NCI-H2029 (cell line): Measurements from ENCODE around the gene GAREM2.
"Not testable (repeated sequence)": the region's sequence is repeated elsewhere in the genome, so short reads cannot be mapped to it uniquely, and the experiment has no call there.

Experiments used
- DNase-seq: peaks from one replicate; lab custom pipeline; 2025; lab: John Stamatoyannopoulos, UW

The GAREM2 gene

DNA sequence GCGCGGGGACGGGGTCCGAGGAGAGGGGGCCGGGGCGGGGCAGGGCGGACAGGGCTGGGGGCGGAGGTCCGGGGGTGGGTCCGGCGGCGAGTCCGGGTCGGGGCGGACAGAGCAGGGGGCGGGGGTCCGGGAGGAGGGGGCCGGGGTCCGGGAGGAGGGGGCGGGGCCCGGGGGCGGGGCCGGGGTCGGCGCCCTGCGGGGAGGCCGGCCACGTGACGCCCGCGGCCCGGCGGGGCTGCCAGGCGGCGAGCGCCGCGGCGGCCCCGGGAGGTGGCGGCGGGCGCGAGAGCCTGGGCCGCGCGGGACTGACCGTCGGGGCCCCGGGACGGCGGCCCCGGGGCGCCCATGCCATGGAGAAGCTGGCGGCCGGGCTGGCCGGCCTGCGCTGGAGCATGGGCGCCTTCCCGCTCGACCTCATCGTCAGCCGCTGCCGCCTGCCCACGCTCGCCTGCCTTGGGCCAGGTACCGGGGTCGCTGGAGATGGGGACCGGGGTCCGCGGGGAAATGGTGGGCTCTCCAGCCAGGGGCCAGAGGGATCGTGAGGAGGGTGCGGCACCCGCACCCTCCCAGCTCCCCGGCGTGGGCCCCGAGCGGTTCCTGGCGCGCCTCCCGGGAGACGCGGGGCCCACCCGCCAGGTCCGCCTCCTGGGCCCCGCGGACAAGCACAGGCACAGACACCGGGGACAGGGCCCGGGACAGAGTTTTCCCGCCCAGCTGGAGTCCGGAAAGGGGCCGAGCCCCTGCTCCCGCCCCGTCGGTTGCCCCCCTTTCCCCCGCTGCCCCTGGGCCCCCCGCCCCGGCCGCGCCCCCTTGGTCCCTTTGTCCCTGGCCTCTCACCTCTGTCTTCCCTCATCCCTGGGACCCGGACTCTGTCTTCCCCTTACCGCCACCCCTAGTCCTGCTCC, at the start of gene GAREM2:
GAREM2 (plus strand) TSS at position 218 of the 905 bp plus-strand sequence; CDS start at position 351, 133 bp downstream.
- DNase-seq = no peak

DNA sequence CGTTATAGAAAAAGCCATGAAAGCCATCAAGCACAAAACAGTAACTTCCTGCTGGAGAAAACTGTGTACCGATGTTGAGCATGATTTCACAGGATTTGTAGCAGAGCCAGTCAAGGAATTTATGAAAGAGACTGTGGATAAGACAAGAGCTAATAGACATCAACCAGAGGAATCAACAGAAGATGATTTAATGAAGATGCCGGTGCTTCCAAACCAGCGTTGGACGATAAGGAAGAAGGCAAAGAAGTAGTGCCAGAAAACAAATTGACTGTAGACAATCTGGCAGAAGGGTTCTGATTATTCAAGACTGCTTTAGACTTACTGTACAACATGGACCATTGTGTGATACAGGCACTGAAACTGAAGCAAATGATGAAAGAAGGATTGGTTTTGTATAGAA, 49.5 kb upstream of the GAREM2 start:
- no peak for DNase-seq

DNA sequence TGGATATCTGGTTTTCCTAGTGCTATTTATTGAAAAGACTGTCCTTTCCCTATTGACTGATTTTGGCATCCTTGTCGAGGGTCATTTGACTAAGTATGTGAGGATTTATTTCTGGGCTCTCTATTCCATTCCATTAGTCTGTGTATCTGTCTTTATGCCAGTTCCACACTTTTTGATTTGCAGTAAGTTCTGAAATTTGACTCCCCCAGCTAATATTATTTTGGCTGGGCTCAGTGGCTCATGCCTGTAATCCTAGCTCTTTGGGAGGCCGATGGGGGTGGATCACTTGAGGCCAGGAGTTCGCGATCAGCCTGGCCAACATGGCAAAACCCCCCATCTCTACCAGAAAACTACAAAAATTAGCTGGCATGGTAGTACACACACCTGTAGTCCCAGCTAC, 46.8 kb upstream of the GAREM2 start:
- no peak for DNase-seq

DNA sequence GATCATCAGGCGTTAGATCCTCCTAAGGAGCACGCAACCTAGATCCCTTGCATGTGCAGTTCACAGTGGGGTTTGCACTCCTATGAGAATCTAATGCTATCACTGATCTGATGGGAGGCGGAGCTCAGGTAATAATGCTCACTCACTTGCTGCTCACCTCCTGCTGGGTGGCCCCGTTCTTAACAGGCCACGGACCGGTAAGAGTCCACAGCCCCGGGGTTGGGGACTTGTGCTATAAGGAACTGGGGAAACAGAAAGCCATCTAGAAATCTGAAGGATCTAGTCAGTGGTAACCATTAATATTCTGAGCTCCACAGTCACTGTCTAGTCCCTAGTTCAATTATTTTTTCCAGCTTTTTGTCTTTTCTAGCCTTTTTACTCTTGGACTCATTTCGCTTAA, 44.7 kb upstream of the GAREM2 start:
- DNase-seq = no peak

DNA sequence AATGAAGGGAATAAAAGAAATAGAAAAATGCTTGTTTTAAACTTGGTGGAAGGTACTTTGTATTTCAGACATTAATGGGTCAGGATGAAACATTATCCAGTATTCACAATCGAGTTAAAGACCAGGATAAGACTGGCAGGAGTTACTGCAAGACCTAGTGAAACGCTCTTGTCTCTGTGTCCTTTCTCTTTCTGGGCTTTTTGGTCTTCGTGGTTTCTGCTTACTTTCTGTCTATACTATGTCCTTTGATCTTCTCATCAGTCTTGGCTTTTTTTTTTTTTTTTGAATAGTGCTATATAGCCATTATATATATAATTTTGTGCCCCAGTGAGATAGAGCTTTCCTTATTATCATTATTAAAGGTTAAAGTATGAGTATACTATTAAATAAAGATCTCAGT, 42.1 kb upstream of the GAREM2 start:
- DNase-seq = no peak

DNA sequence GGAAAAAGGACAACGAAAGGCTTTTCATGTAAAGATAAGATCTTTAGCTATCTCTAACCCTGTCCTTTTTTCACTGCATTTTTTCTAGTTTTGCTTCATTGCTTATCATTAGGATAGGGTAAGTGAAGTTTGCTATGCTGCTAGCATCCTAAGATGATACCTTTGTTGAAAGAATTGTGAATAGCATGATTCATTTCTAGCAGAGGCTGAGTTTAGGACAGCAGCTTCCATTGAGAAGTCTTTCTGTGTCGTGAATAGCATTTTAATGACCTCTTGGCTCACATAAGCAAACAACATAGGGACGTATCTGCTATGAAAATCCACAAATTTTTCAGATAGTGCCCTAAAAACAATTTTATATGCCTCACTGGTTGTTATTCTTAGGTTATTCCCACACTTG, 36.4 kb upstream of the GAREM2 start:
- DNase-seq = no peak

DNA sequence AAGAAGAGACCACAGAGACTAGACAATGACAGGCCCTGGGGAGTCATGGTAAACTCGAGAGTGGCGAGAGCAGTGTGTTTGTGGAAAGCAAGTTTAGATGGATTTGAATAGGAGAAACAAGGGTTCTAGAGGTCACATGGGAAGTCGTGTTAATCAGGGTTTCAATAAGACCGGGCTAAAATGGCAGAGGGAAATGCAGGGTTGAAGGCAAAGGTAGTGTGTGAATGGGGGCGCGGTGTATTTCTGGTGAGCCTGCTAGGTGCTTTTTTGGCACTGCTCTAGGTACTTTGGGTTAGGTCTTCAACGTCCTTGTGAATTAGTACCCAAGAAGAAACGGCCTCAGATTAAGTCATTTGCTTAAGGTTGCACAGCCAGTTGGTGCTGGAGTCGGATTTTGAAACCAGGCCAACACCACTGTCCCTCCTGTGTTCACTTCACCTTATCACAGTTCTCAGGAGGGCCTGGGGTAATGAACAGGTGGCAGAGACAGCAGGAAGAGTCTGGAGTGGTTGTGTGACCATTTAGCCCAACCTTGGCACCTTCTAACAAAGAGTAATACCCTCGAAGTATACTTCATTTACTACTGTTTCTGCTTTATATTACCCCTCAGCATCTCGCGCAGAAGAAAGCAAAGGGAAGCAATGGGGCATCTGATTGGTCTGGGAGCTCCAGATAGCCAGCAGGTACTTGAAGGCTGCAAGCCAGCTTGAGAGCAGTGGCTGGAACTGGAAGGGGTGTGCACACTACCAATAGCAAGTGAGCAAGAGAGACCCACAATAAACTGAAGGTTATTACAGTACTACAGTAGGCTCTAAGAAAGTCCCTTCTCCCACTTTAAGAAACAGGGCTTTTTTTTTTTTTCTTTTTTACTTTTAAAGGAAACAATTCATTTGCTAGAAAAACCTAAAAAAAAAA, 33.4 kb upstream of the GAREM2 start:
- DNase-seq = peak; percentile 61

DNA sequence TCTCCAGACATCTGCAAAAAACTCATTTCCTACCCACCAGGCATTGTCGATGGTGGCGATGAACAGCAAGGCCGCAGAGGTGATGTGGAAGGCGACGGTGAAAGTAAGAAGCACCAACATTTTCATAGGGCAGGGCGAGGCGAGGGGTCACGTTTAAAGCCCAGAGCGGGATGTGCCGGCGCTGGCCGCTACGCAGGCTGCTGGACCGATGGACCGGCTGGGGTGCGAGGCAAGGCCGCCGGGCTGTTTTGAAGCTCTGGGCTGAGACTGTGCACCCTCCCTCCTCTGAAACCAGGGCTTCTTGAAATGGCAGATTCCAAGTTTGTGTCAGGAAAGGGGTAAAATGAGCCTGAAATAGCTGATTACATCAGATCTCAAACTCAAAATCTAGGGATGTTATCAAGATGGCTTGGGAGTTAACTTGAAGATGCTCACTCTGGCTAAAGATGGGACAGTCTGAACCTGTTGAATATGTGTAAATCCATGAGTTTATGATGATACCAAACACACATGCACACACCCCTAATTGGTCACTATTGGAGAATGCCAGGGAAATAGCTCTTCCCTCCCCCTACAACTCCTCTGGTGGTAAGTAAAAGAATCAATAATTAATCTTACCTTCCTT, 31.6 kb upstream of the GAREM2 start:
- DNase-seq = no peak

DNA sequence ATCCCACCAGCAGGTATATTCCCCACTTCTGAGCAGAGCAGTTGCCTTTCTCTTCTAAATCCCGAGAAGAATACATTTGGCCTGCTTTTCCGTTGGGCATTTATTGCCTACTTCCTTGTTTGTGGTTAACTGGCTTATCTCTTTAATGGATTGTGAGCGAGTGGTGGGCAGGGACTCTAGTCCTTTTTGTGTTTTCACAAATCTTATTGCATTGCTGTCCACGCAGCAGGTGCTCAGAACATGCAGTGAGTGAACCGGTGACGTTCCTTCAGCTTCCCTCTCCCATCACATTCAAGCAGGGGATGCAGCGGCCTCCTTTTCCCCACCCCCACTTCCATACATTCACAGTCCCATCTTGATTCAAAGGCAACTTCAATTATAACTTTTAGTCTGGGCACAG, 28.9 kb upstream of the GAREM2 start:
- DNase-seq = peak; percentile 52

DNA sequence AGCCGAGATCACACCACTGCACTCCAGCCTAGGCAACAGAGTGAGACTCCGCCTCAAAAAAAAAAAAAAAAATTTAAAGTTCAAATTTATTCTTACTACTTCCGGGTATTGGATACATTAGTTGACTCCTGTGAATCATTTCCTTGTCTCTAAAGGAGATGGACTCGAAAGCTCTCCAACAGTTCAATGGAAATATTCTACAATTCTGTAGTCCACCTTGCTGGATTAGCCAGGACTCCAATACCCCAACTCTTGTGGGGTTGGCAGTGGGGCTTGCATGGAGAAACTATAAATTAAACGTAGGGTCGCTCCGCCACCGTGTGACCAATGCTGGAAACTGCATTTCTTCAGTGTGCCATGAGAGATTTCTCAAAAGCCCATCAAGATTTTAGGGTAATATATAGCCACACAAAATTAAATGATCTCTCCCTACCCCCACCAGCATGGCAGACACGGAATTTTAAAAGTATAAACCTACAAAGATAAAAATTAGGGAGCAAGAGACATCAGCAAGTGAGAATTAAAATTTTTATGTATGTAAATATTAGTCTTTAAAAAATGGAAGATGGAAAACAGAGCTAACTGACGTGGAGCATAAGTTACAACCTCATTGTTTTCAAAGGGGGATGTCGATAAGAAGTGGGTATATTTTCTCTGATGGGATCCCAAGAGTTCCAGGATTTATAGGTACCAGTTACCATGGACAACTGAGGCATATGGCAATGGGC, 27.8 kb upstream of the GAREM2 start:
- DNase-seq = peak; percentile 33

DNA sequence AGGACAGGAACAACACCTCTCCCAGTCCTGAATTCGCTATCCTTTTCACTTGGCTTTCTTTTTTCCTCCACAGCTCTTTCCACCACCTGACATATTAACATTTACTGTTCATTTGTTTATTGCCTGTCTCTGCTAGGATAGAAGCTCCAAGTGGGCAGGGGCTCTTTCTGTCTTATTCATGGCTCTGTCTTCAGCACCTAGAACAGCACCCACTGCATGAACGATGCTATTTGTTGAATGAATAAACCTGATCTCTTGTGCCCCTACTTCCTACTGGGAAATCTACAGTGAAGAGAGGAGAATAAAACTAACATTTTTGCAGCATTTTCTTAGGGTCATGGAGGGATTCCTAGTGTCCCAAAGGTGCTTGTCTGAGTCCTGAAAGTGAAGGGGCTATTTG, 24.4 kb upstream of the GAREM2 start:
- no peak for DNase-seq

DNA sequence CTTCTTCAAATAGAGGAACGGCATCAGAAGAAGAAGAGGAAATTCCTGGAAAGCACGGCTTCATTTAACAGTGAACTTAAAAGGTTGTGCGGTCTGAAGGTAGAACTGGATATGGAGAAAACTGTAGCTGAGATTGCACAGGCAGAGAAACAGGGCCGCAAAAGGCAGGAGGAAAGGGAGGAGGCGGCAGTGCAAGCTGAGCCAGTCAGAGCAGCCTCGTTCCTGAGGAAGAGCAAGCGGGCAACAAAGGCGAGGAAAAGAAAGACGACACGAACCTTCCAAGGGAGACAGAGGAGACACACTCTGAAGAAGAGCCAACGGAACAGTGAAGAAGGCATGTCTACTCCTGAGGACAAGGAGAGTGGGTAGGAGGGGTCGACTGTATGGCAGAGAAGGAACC, 22.6 kb upstream of the GAREM2 start:
- DNase-seq = no peak

DNA sequence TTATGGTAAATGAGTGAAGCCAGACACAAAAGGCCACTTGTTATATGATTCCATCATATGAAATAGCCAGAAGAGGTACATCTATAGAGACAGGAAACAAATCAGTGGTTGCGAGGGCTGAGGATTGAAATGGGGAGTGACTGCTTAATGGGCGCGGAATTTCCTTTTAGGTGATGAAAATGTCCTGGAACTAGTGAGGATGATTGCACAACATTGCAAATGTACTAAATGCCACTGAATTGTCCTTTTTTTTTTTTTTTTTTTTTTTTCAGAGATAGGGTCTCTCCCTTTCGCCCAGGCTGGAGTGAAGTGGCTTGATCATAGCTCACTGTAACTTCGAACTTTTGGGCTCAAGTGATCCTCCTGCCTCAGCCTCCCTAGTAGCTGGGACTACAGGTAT, 15.3 kb upstream of the GAREM2 start:
- DNase-seq = no peak

DNA sequence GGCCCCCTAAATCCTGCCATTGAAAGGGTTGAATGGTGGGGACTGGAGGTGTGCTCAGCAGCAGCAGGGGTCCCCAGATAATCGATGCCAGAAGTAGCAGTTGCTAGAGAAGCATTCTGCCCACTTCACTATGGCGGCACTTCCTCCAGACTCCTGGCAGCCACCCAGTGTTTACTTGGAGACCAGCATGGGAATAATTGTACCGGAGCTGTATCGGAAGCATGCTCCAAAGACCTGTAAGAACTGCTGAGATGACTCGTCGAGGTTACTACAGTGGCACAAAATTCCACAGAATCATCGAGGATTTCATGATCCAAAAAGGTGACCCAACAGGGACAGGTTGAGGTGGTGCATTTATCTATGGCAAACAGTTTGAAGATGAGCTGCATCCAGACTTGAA, 11.0 kb upstream of the GAREM2 start:
- DNase-seq = no peak

DNA sequence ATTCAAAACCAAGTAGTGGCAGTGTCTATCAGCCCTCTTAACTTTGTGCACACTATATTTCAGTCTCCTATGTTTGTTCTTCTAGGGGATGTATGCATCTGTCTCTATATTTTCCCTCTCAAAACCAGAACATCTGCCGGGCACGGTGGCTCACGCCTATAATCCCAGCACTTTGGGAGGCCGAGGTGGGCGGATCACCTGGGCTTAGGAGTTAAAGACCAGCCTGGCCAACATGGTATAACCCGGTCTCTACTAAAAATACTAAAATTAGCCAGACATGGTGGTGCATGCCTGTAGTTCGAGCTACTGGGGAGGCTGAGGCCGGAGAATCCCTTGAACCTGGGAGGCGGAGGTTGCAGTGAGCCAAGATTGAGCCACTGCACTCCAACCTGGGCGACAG, 9.9 kb upstream of the GAREM2 start:
- DNase-seq = no peak

DNA sequence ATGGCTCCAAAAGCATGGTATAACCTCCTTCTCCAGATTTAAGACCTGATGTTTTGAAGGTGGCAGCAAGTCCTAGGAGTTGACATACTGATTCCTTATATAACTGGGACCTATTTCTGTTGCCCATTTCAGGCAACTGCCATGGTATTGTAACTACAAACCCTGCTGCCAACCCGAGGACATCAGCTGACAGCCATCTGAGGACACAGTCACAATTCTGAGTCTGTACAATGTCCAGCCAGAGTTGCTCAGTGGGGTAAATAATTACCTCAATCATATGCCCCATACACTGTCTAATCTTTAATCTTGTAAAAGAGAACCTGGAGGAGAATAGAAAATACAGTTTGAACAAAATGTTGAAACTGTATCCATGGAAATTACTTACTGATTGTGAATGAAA, 8.7 kb upstream of the GAREM2 start:
- no peak for DNase-seq

DNA sequence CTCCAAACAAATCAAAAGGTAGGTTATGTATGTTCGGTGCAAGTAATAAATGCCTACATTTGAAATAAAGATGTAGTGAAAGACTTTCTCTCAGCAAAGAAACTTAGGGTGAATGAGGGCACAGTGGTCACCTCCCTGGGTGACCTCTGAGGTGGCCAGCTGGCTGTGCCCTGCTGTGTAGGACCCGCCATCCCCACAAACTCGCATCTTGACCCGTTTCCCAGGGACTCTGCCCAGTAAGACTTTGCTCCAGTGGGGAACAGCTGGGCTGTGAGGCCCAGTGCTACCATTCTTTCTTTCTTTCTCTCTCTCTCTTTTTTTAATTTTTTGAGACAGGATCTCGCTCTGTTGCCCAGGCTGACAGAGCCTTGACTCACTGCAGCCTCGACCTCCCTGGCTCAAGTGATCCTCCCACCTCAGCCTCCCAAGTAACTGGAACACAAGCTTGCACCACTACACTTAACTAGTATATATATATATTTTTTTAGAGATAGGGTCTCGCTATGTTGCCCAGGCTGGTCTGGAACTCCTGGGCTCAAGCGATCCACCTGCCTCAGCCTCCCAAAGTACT, 8.2 kb upstream of the GAREM2 start:
- DNase-seq = no peak

DNA sequence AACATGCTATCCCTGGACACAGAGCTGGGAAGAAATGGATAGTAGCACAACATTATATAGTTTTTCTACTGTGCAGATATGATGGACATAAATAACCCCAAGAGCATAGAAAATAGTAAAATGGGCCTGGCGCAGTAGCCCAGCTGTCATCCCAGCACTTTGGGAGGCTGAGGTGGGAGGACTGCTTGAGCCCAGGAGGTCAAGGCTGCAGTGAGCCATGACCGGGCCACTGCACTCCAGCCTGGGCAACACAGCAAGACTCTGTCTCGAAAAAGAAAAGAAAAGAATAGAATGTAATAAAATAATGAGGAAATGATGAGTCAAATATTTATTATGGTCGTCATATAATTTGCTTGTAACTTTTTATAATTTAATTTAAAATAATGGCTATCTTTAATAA, 7.5 kb upstream of the GAREM2 start:
- DNase-seq = no peak

DNA sequence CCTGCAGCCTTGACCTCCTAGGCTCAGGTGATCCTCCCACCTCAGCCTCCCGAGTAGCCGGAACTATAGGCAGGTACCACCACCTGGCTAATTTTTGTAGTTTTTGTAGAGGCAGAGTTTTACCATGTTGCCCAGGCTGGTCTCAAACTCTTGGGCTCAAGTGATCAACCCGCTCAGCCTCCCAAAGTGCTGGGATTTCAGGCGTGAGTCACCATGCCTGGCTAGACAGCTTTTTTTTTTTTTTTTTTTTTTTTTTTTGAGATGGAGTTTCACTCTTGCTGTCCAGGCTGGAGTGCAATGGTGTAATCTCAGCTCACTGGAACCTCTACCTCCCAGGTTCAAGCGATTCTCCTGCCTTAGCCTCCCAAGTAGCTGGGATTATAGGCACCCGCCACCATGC, 6.3 kb upstream of the GAREM2 start:
- not testable (repeated sequence) for DNase-seq

DNA sequence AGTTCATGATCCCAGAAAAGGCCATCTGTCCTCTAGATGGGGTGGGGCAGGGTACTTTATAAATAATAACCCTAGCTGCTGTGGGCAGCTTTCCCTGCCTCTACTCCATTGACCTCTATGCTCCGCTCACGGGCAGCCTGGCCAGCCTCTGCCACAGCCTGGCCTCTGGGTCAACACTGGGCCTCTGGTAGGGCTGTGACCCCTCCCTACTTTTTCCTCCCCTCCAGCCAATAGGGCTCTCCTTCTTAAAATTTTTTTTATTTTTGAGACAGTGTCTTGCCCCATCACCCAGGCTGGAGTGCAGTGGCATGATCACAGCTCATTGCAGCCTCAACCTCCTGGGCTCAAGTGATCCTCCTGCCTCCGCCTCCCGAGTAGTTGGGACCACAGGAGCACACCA, 4.1 kb upstream of the GAREM2 start:
- no peak for DNase-seq

DNA sequence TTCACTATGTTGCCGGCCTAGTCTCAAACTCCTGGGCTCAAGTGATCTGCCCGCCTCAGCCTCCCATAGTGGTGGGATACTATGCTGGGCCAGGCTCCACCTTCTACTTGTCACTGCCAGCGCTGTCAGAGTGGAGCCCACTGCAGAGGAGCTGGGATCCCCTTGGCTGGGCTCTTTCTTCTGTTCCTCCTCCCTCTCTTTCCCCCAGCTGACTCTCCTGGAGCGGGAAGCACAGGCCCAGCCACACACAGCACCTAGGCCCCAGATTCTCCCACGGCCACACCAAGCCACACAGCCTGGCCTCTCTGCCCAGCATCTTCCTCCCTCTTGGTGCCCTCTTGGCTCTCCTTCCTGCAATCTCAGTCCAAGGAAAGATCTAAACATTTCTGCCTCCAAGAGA, 3.7 kb upstream of the GAREM2 start:
- DNase-seq = no peak
